ENCODE measurements around the gene GRIP1.
"Not testable (repeated sequence)": the region's sequence is repeated elsewhere in the genome, so short reads cannot be mapped to it uniquely, and the experiment has no call there.

GRIP1 gene

GRCh38 chr12:66321435-66321834 is 357.4 kb downstream of the GRIP1 start:
- DNase-seq (ENCODE audit: low spot score) = peak; percentile 33

DNA sequence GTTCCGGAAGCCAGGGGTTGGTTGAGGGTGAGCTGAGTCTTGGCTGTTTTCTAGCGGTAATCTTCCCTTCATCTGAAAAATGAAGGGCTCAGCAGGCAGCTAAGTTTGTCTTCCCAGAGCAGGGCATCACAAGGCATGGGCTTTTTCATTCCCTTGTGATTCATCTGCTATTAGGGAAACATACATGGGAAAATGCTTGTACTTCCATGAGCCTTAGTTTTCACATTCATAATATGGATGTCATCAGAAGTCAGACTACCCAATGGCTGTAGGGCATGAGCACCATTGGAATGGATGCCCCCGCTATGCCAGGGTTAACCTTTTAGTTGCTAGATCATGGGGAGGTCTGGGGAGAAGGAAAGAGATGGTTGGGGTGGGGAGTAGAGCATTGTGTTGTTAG is 357.9 kb downstream of the GRIP1 start:
- no peak for DNase-seq (ENCODE audit: low spot score)

GRCh38 chr12:66319266-66319954 is 359.5 kb downstream of the GRIP1 start:
- no peak for DNase-seq (ENCODE audit: low spot score)

GRCh38 chr12:66314278-66314677 is 364.6 kb downstream of the GRIP1 start:
- no peak for DNase-seq (ENCODE audit: low spot score)

DNA sequence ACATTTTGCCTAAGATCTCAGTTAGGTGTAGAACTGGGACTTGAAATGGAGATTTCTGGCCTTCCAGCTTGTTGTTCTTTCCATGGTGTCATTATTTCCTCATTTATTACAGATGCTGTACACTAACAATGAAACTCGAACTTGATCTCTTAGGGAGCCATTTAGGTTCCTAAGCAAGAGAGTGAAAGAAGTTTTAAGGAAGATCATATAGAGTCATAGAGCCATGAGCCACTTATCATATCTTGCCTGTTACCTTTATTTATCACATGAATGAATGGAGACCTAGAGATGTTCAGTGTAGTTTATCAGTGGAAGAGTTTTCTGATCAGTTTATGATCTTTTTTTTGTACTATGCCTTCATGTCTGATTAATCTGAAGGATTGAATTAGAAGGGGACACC is 366.7 kb downstream of the GRIP1 start:
- no peak for DNase-seq (ENCODE audit: low spot score)

DNA sequence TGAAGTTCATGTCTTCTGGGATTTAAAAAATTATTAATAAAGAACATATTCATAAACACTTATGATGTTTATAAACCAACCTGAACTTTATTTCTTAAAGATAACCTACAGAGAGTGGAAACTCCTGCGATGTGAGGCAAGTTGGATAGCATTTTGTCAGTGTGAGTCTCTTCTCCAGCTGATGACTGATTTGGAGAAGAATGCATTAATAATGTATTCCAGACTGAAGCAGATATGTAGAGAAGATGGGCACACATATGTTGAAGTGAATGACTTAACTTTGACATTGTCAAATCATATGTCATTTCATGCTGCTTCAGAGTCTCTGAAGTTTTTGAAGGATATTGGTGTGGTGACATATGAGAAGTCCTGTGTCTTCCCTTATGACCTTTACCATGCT is 369.3 kb downstream of the GRIP1 start:
- no peak for DNase-seq (ENCODE audit: low spot score)

DNA sequence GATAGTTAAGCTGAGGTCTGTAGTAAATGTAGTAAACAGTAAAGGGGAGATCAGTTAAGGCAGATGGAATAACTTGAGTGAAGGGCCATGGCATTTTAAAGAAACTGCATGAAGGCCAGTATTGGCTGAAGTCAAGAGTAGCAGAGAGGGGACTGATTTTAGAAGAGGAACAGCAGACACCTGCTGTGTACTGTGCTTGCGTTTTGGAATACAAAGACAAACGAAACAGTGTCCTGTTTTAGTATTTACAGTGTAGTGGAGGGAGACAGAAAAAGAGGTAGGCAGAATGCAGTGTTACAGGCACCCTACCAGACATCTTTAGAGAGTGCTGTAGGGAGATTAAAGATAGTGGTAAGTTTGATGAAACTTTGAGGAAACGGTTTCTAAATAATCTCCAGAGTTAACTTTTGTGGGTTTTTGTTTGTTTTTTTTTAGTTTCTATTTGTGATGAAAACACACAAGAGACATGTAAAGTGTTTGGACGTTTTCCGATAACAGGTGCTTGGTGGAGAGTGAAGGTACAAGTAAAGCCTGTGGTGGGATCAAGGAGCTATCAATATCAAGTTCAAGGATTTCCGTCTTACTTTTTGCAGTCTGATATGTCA is 374.5 kb downstream of the GRIP1 start:
- DNase-seq (ENCODE audit: low spot score) = no peak

GRCh38 chr12:66303316-66303804 is 375.5 kb downstream of the GRIP1 start:
- not testable (repeated sequence) for DNase-seq (ENCODE audit: low spot score)

DNA sequence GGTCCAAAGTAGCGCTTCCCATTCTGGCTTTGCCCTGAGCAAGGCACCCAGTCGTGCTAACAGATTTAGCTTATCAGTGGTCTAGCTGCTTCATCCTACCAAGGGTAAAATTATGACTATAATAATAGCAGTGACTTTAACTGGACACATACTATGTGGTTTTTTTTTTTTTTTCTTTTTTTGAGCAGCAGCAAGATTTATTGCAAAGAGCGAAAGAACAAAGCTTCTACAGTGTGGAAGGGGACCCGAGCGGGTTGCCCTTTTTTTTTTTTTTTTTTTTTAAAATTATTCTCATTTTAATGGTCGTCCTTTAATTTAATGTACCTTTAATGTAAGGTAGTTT is 376.1 kb downstream of the GRIP1 start:
- no peak for DNase-seq (ENCODE audit: low spot score)

GRCh38 chr12:66301944-66302826 is 376.7 kb downstream of the GRIP1 start, which contains the start of gene HELB:
Gene HELB (plus strand): TSS chr12:66302493. CDS start chr12:66302604, 111 bp downstream.
- DNase-seq (ENCODE audit: low spot score) = peak; percentile 95

- no peak for DNase-seq (ENCODE audit: low spot score)
Measured at GRCh38 chr12:66297923-66298322, 381.0 kb downstream of the GRIP1 start.

Measured in kidney capillary endothelial cell (primary cell).